HG02623 (cell line): ENCODE results near the gene UCP3.
A peak's percentile ranks its signal among the peaks of the same experiment; 100 is the strongest.

ENCODE experiments used
- ATAC-seq: cut with Tn5 transposase; IDR thresholded peaks from one replicate; pipeline ENCODE4 v1.9.1; 2021; ENCODE audit warnings: moderate library complexity; ENCODE audit not compliant: unreplicated experiment

The UCP3 gene

GRCh38 chr11:73958521-73959141 lies 50.3 kb downstream of the UCP3 start:
- no peak for ATAC-seq

GRCh38 chr11:73957654-73958361 lies 51.1 kb downstream of the UCP3 start:
- no peak for ATAC-seq

GRCh38 chr11:73956876-73957653 lies 51.8 kb downstream of the UCP3 start:
- no peak for ATAC-seq

- ATAC-seq: no peak
These were observed 57.1 kb downstream of the UCP3 start for GRCh38 chr11:73951797-73952196.

GRCh38 chr11:73950869-73951710 lies 57.8 kb downstream of the UCP3 start, which contains the start of gene DNAJB13:
TSS of gene DNAJB13 (plus strand) at chr11:73951026. CDS start at chr11:73951070, 44 bp downstream.
- peak; percentile 50 for ATAC-seq
